HG03025 (cell line): Measurements from ENCODE around the gene N4BP2.
A peak's percentile ranks its signal among the peaks of the same experiment; 100 is the strongest.

Experiments
- ATAC-seq: cut with Tn5 transposase; IDR thresholded peaks from one replicate; pipeline ENCODE4 v1.9.1; 2021; ENCODE audit warnings: mild to moderate bottlenecking, moderate library complexity; ENCODE audit not compliant: unreplicated experiment, low FRiP score

N4BP2 gene

DNA sequence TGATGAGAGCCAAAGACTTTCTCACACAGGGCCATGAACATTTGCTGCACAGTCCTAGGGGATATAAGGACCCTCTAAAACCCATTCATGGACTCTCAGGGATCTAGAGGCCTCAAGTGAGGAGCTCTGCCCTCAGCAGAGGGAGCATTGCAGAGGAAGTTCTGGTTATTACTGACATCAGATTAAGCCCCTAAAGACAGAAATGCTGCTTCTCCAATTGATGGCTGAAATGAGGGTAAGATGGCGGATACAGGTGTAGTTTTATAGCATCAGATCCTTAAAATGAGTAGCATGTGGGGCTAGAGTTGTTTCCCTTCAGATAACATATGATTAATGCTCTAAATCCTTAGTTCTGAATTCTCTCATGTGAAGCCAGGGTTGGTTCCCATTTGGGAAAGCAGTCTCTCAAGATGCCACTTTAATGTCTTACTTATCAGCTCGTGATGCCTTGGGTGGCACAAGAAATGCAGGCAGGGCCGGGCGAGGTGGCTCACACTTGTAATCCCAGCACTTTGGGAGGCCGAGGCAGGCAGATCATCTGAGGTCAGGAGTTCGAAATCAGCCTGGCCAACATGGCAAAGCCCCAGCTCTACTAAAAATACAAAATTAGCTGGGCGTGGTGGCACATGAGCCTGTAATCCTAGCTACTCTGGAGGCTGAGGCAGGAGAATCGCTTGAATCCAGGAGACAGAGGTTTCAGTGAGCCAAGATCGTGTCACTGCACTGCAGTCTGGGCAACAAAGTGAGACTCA lies 148.0 kb downstream of the N4BP2 start:
- no peak for ATAC-seq

GRCh38 chr4:40205259-40206198 lies 148.9 kb downstream of the N4BP2 start:
- peak; percentile 60 for ATAC-seq

DNA sequence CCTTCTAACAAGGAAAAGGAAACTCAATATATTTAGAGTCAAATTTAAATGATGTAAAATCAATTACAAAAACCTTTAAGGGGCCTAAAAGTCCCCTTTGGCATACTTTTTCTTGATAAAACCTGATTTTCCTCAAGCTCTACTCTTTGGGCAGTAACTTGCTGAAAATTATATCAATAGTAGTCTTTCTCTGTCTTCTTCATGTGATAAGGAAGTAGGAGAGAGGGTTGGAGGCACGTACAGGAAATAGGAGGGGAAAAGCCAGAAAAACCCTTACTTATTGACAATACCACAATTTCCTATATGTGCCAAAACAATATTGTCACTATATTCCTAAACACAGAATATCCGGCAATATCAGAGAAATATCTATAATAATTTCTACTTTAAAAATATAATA lies 149.8 kb downstream of the N4BP2 start:
- ATAC-seq = no peak
